ENCODE measurements around the gene TNFRSF13B.
"Not testable (repeated sequence)": the region's sequence is repeated elsewhere in the genome, so short reads cannot be mapped to it uniquely, and the experiment has no call there.

TNFRSF13B gene

DNA sequence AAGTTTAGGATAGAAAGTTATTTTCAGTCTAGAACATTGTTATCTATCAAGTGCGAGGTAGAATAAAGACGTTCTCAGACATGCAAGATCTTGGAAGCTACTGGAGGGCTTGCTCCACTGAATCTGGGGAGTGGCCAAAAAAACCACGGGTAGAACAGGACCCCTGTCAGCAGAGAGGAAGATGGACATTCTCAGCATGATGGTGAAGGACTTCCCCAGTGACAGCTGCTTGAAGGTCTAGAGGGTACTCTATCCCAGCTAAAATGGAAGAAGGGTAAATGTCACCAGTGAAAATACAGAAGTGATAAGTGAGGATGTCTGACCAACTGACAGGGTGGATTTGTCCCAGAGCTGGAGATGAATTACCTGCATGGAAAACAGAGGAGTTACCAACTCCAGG, 10.1 kb downstream of the TNFRSF13B start:
- no peaks in the 10 kb centered on the region for H3K36me3 Mint-ChIP-seq (ENCODE audit: low read depth)
- H3K27me3 Mint-ChIP-seq (ENCODE audit: low read depth, poor library complexity) = peaks cover 19% of the 10 kb centered on the region
- TF ChIP-seq, protein P1, sequence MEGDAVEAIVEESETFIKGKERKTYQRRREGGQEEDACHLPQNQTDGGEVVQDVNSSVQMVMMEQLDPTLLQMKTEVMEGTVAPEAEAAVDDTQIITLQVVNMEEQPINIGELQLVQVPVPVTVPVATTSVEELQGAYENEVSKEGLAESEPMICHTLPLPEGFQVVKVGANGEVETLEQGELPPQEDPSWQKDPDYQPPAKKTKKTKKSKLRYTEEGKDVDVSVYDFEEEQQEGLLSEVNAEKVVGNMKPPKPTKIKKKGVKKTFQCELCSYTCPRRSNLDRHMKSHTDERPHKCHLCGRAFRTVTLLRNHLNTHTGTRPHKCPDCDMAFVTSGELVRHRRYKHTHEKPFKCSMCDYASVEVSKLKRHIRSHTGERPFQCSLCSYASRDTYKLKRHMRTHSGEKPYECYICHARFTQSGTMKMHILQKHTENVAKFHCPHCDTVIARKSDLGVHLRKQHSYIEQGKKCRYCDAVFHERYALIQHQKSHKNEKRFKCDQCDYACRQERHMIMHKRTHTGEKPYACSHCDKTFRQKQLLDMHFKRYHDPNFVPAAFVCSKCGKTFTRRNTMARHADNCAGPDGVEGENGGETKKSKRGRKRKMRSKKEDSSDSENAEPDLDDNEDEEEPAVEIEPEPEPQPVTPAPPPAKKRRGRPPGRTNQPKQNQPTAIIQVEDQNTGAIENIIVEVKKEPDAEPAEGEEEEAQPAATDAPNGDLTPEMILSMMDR (IDR thresholded peaks at IDR 0.05) = no peak
- H3K9me3 Mint-ChIP-seq = peaks cover 37% of the 10 kb centered on the region
- DNase-seq = no peak
- H3K4me3 Mint-ChIP-seq = no peak overlapping the region
- no peak overlapping the region for H3K27ac Mint-ChIP-seq
- no peaks in the 10 kb centered on the region for H3K4me1 Mint-ChIP-seq

DNA sequence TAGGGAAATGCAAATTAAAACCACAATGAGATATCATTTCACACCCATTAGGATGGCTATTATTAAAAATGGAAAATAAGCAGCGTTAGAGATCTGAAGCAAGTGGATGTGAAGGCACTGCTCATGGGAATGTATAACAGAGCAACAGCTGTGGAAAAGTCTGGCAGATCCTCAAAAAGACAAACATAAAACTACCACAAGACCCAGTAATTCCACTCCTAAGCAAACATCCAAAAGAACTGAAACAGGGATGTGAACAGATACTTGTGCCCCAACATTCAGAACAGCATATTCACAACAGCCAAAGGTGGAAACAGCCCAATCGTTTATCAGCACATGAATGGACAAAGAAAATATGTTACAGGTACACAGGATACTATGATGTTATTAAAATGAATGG, 10.9 kb downstream of the TNFRSF13B start:
- not testable (repeated sequence) for H3K4me3 Mint-ChIP-seq; DNase-seq; H3K27ac Mint-ChIP-seq; H3K36me3 Mint-ChIP-seq (ENCODE audit: low read depth); H3K4me1 Mint-ChIP-seq
- Mint-ChIP-seq H3K27me3 (ENCODE audit: low read depth, poor library complexity) (peaks cover 23% of the 10 kb centered on the region), H3K9me3 (peaks cover 45% of the 10 kb centered on the region)

GRCh38 chr17:16955011-16955410, 16.9 kb downstream of the TNFRSF13B start:
- H3K4me1 Mint-ChIP-seq = peaks cover 13% of the 10 kb centered on the region
- not testable (repeated sequence) for DNase-seq; H3K4me3 Mint-ChIP-seq; H3K27ac Mint-ChIP-seq; H3K36me3 Mint-ChIP-seq (ENCODE audit: low read depth)
- peaks cover 24% of the 10 kb centered on the region for H3K27me3 Mint-ChIP-seq (ENCODE audit: low read depth, poor library complexity)
- H3K9me3 Mint-ChIP-seq = peaks cover 39% of the 10 kb centered on the region

- Mint-ChIP-seq H3K9me3 (peaks cover 34% of the 10 kb centered on the region), H3K4me3 (no peak overlapping the region), H3K4me1 (peaks cover 13% of the 10 kb centered on the region), H3K27ac (no peak overlapping the region), H3K27me3 (ENCODE audit: low read depth, poor library complexity) (peaks cover 24% of the 10 kb centered on the region), H3K36me3 (ENCODE audit: low read depth) (no peaks in the 10 kb centered on the region)
- TF ChIP-seq, protein P1 (IDR thresholded peaks at IDR 0.05) = no peak
- no peak for DNase-seq
Observed at GRCh38 chr17:16954521-16954920, 17.4 kb downstream of the TNFRSF13B start.

- peaks cover 36% of the 10 kb centered on the region for H3K9me3 Mint-ChIP-seq
- no peak overlapping the region for H3K27ac Mint-ChIP-seq
- peaks cover 22% of the 10 kb centered on the region for H3K27me3 Mint-ChIP-seq (ENCODE audit: low read depth, poor library complexity)
- no peak overlapping the region for H3K4me3 Mint-ChIP-seq
- peaks cover 13% of the 10 kb centered on the region for H3K4me1 Mint-ChIP-seq
- TF ChIP-seq, protein P1 (IDR thresholded peaks at IDR 0.05) = no peak
- peaks cover under 1% of the 10 kb centered on the region for H3K36me3 Mint-ChIP-seq (ENCODE audit: low read depth)
- DNase-seq = no peak
Observed at GRCh38 chr17:16953841-16954240, 18.1 kb downstream of the TNFRSF13B start.

- peaks cover 18% of the 10 kb centered on the region for H3K27me3 Mint-ChIP-seq (ENCODE audit: low read depth, poor library complexity)
- peaks cover 41% of the 10 kb centered on the region for H3K9me3 Mint-ChIP-seq
- H3K4me1 Mint-ChIP-seq = peaks cover 13% of the 10 kb centered on the region
- no peak overlapping the region for H3K4me3 Mint-ChIP-seq
- H3K36me3 Mint-ChIP-seq (ENCODE audit: low read depth) = peaks cover 5% of the 10 kb centered on the region
- H3K27ac Mint-ChIP-seq = no peak overlapping the region
- no peak for DNase-seq
- TF ChIP-seq, protein P1 (IDR thresholded peaks at IDR 0.05) = no peak
Observed at GRCh38 chr17:16953347-16953746, 18.6 kb downstream of the TNFRSF13B start.

DNA sequence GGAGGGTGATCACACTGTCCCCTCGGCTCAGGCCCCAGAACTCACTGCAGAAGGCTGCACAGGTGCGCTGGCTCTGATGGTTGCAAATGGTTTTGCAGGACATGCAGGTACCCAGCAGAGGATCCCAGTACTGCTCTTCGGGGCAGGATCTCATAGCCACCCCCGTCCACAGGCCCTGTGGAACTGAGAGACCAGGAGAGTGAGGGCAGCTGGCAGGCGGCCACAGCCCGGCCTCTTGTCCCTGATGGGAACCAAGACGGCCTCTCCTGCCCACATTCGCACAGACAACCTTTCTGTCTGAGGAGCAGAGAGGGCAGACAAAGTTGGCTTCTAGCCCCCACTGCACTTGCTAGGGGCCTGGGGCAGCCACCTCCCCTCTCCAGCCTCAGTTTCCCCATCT, 19.5 kb downstream of the TNFRSF13B start:
- H3K27me3 Mint-ChIP-seq (ENCODE audit: low read depth, poor library complexity) = peaks cover 18% of the 10 kb centered on the region
- no peak for DNase-seq
- peaks cover 13% of the 10 kb centered on the region for H3K4me1 Mint-ChIP-seq
- no peak overlapping the region for H3K27ac Mint-ChIP-seq
- no peak overlapping the region for H3K4me3 Mint-ChIP-seq
- H3K9me3 Mint-ChIP-seq = peaks cover 49% of the 10 kb centered on the region
- TF ChIP-seq, protein P1 (IDR thresholded peaks at IDR 0.05) = no peak
- peaks cover 5% of the 10 kb centered on the region for H3K36me3 Mint-ChIP-seq (ENCODE audit: low read depth)
